T47D (cell line): Measurements from ENCODE around the gene DNMT1.

Experiments
- DNase-seq, 2 experiments: peaks; one replicate each; pipeline versions ENCODE4 v3.0.0 to v3.0.0-alpha.2; 2011 to 2012; ENCODE audit warnings: low read depth in 1 of 2, low spot score in 1 of 2
- JUND ChIP-seq: IDR thresholded peaks from 2 replicates; pipeline ENCODE4 v1.6.1; 2012; ENCODE audit warnings: low read depth
- in situ Hi-C: cut with HindIII; loops from 2 replicates; pipeline ENCODE4 v1.10.0; 2016; ENCODE audit warnings: low sequenced_read_pairs, low pct_unique_long_range_greater_than_20kb

DNMT1 gene

DNA sequence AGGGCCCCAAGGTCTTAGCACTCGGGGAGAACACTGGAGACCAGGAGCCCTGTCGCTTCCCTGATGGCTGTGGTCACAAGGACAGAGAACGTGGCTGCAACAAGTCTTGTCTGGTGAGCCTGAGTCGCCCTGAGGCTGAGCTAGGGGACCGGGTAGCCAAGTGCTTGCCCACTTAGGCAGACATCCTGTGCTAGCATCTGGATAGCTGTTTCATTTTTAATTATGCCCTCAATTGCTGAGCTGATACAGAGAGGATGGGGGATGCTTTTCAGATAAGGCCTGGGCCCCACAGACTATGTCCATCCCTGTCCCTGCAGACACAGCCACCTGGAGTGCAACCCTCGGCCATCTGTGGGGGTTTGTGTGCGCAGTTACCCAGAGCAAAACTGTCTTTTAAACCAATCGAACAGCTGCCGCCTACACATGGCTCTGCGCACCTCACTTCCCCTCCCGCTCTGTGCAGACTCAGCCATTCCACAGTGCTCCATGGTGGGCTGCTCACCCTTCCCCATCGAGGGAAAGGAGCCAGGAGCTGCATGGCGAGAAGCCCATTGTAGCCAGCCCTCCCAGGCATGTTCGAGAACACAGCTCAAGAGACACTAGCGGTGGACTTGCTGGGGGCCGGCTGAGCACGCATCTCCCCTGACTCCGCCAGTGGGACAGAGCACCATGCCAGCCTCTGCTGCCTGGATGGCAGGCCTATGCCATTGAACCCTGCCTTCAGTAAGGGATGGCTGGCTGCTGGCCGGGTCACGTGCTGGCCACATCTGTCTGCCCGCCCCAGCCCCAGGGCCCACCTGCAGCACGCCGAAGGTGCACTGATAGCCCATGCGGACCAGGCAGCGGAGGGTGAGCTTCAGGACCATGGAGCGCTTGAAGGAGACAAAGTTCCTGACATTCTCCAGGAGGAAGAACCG is 55.6 kb downstream of the DNMT1 start:
- DNase-seq = no peak
- no peak for TF ChIP-seq JUND
- in situ Hi-C loops = no loop called here

- no peak for DNase-seq
- TF ChIP-seq JUND = no peak
- in situ Hi-C loops = no loop called here
These were observed 56.7 kb downstream of the DNMT1 start for GRCh38 chr19:10137751-10138682.

GRCh38 chr19:10136936-10137335 is 57.8 kb downstream of the DNMT1 start:
- in situ Hi-C loops = no loop called here
- no peak for TF ChIP-seq JUND

GRCh38 chr19:10135551-10136334 is 59.0 kb downstream of the DNMT1 start:
- no peak for TF ChIP-seq JUND
- in situ Hi-C loops = no loop called here
- DNase-seq = no peak

More at GRCh38 chr19:10136936-10137335, 57.8 kb downstream of the DNMT1 start:
- DNase-seq = no peak

DNA sequence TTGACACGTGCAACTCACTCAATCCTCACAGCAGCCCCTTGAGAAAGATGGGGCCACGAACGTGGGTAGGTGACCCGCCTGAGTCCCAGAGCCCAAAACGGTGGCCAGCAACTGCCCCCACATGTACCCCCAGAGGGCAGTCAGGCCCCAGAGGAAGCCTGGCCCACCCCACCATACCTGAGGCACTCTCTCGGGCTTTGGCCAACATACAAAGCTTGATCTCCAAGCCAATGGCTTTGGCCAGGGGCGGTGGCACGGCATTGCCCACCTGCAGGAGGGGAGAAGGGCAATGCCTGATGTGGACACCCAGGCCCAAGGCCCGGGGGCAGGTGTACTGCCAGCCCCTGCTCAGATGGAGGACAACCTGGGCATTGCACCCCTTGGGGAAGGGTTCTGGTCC is 60.7 kb downstream of the DNMT1 start:
- in situ Hi-C loops = no loop called here
- no peak for TF ChIP-seq JUND
- no peak for DNase-seq

DNA sequence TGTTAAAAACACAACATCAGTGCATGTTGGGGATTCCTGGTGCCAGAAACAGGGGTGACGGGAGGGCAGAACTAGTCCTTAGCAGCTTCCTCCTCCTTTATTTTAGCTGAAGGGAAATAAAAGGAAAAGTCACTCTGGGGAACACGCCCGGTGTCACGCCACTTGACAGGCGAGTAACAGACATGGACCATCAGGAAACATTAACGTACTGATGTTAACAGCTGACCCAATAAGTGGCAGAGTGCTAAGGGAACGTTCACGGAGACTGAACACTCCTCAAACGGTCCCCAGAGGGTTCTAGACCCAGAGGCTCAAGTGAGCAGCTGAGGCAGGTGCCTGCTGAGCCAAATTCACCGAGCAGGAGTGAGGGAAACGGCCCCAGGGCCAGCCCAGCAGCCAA is 61.2 kb downstream of the DNMT1 start:
- TF ChIP-seq JUND = no peak
- DNase-seq = no peak
- in situ Hi-C loops = no loop called here

- TF ChIP-seq JUND = no peak
- no peak for DNase-seq
- in situ Hi-C loops = no loop called here
These were observed 61.8 kb downstream of the DNMT1 start for GRCh38 chr19:10132905-10133304.

- no peak for DNase-seq
- no peak for TF ChIP-seq JUND
- in situ Hi-C loops = no loop called here
These were observed 68.5 kb downstream of the DNMT1 start for GRCh38 chr19:10126213-10126639.

DNA sequence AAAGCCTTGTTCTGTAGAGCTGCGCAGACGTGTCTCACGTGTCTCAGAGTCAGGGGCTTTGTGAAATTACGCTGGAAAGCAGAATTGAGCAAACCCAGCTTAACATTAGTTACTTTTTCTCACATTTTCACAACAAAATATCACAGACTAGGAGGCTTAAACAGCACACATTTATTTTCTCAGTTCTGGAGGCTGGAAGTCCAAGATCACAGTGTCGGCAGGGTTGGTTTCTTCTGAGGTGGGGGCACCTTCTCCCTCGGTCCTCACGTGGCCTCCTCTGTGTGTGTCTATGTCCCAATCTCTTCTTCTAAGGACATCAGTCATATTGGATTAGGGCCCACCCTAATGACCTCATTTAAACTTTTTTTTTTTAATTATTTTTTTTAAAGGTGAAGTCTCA is 70.3 kb downstream of the DNMT1 start:
- no peak for TF ChIP-seq JUND
- no peak for DNase-seq
- in situ Hi-C loops = no loop called here

DNA sequence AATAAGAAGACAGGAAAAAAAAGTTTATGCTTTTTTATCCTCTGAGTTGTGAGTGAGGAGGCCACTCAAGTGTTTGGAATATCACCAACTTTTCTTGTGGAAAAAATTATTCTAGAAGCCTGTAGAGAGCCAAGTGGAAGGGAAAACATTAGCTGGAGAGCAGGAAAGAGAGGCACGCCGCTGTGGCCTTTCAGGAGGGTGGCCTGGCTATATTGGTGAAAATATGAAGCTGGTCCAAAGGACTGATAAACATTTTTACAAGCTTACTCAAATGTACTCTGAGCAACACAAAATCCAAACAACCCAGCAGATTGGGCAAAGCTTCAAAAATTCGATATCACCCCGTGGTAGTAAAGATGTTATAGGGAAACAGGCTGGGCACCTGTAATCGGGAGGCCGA is 72.7 kb downstream of the DNMT1 start:
- TF ChIP-seq JUND = no peak
- no peak for DNase-seq
- in situ Hi-C loops = no loop called here

GRCh38 chr19:10120538-10121189 is 74.1 kb downstream of the DNMT1 start:
- no peak for TF ChIP-seq JUND
- no peak for DNase-seq
- in situ Hi-C loops = no loop called here

DNA sequence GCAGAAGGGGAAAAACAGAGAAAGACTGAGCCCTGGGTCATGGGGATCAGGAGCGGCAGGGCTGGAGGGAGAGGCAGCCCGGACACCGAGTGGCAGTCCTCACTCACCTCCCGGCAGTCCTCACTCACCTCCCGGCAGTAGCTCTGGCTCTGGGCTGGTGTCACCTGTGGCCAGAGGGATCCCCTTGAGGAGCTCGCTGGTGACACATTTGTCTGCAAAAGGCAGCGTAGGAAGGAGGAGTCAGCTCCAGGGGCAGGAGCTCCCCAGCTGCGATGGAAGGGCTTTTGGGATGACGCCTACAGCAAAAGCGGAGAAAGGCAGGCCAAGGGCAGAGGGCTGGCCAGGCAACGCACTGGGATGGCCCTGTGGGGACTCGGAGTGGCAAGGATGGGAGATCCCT is 75.8 kb downstream of the DNMT1 start:
- in situ Hi-C loops = no loop called here
- no peak for DNase-seq

More for the DNA sequence above, 75.8 kb downstream of the DNMT1 start:
- no peak for TF ChIP-seq JUND
